Panc1 (cell line): ENCODE results near the gene LELP1. TPM values are rescaled to one million over a fixed set of nuclear protein-coding genes. Genes with fewer than 3 reads are reported as not detected.
A peak's percentile ranks its signal among the peaks of the same experiment; 100 is the strongest.

Experiments
- ATAC-seq: fragments of 200-7000 bp; cut with Tn5 transposase; 2 replicates; pipeline ENCODE4 v1.9.1; 2020; ENCODE audit warnings: mild to moderate bottlenecking, moderate library complexity
- BruUV-seq: library from RNA; stranded (reverse); fragments of 400-500 nt; replicated peaks from 2 replicates; lab custom pipeline; 2021; lab: Mats Ljungman, UMichigan
- CTCF ChIA-PET: fragments of 300-600 bp; sonication (Branson Sonifier 250); formaldehyde crosslinking; loops from one replicate; lab custom pipeline; 2022; ENCODE audit warnings: antibody characterized with exemption; lab: Charles Lee
- POLR2A ChIA-PET: fragments of 300-600 bp; sonication (Branson Sonifier 250); formaldehyde crosslinking; loops from one replicate; lab custom pipeline; 2022; ENCODE audit warnings: antibody characterized with exemption; lab: Charles Lee
- DNase-seq: peaks from one replicate; pipeline ENCODE4 v3.0.0-alpha.2; 2010; ENCODE audit warnings: low read depth, low spot score
- H3K27ac ChIP-seq: 2 replicates; pipeline ENCODE4 v1.5.1; 2011; ENCODE audit warnings: mild to moderate bottlenecking, low read length, inconsistent platforms
- H3K27me3 ChIP-seq: fragments of 200-500 bp; sonication (Bioruptor generic); 2 replicates; pipeline ENCODE4 v1.6.0; 2014; ENCODE audit warnings: low read length, inconsistent platforms; ENCODE audit not compliant: control insufficient read depth, insufficient read depth
- H3K36me3 ChIP-seq: fragments of 200-500 bp; sonication (Bioruptor generic); 2 replicates; pipeline ENCODE4 v1.5.1; 2014; ENCODE audit warnings: inconsistent platforms, mild to moderate bottlenecking, low read length, moderate library complexity; ENCODE audit not compliant: control insufficient read depth, insufficient read depth
- H3K4me1 ChIP-seq: 2 replicates; pipeline ENCODE4 v1.5.1; 2011; ENCODE audit warnings: inconsistent platforms, mild to moderate bottlenecking, low read length, moderate library complexity; ENCODE audit not compliant: control insufficient read depth, insufficient read depth
- H3K4me3 ChIP-seq, 2 experiments: 2 replicates each; pipeline ENCODE4 v1.5.1; 2011 to 2012; ENCODE audit warnings: low read depth in 2 of 2, low read length in 2 of 2, mild to moderate bottlenecking in 2 of 2, inconsistent platforms in 1 of 2, moderate library complexity in 1 of 2
- H3K9me3 ChIP-seq: fragments of 200-500 bp; sonication (Bioruptor generic); 2 replicates; pipeline ENCODE4 v1.5.1; 2014; ENCODE audit warnings: low read depth, mild to moderate bottlenecking, inconsistent platforms, low read length, moderate library complexity; ENCODE audit not compliant: control insufficient read depth, insufficient read depth
- CTCF ChIP-seq: fragments of 450-650 bp; IDR thresholded peaks from 2 replicates; pipeline ENCODE4 v1.5.1; 2017; ENCODE audit warnings: mild to moderate bottlenecking
- TCF7L2 ChIP-seq: IDR thresholded peaks from 2 replicates; pipeline ENCODE4 v1.6.1; 2011; ENCODE audit warnings: mild to moderate bottlenecking, low read depth, low read length, inconsistent platforms
- in situ Hi-C: cut with HindIII; loops from 2 replicates; pipeline ENCODE4 v1.10.0; 2016; ENCODE audit warnings: low sequenced_read_pairs, low pct_unique_long_range_greater_than_20kb
- intact Hi-C: fragments of 100-400 bp; cut with micrococcal nuclease; formaldehyde crosslinking; loops from one replicate; pipeline ENCODE4 v1.10.0; 2022; ENCODE audit not compliant: unreplicated experiment
- total RNA-seq: library from RNA; stranded (reverse); gene quantifications from one replicate; pipeline ENCODE4 v1.2.1, GENCODE V29; 2021; ENCODE audit not compliant: unreplicated experiment
- TF ChIP-seq, protein P1 (sequence below), 2 experiments: IDR thresholded peaks; 2 replicates each; pipeline ENCODE4 v1.6.1; 2011 to 2012; ENCODE audit warnings: low read depth in 2 of 2, control low read depth in 1 of 2, low read length in 1 of 2, mild to moderate bottlenecking in 1 of 2, moderate library complexity in 1 of 2; ENCODE audit not compliant: insufficient read depth in 1 of 2

The LELP1 gene
- total RNA-seq, 1 experiment from 2014 or later, result not detected

- no peak for TF ChIP-seq TCF7L2
- TF ChIP-seq CTCF, result peak; percentile 59
- H3K27ac ChIP-seq, result no peak overlapping the region
- in situ Hi-C loops (no loop called here), intact Hi-C loops (loop anchor here (5.0 kb wide), 1 partner anchor 273 kb away; no protein-coding TSS in a partner anchor)
- H3K9me3 ChIP-seq, result no peaks in the 10 kb centered on the region
- H3K27me3 ChIP-seq, result peaks cover 2% of the 10 kb centered on the region; the same call in 1 of the 2 replicates
- H3K4me1 ChIP-seq, result no peaks in the 10 kb centered on the region
- H3K36me3 ChIP-seq, result no peaks in the 10 kb centered on the region
- H3K4me3 ChIP-seq, result no peak overlapping the region
- no peak for DNase-seq
- ChIA-PET CTCF (no interaction called here), POLR2A (no interaction called here)
- no peak for ATAC-seq
- no TSS peak for BruUV-seq
Observed at GRCh38 chr1:153190373-153190772, 12.9 kb upstream of the LELP1 start.

GRCh38 chr1:153192697-153193096, 10.5 kb upstream of the LELP1 start:
- peaks cover 5% of the 10 kb centered on the region for H3K27me3 ChIP-seq
- intact Hi-C loops, result loop anchor here (2.0 to 5.0 kb wide), 2 partner anchors 275 to 322 kb away; no protein-coding TSS in a partner anchor
- H3K4me1 ChIP-seq, result no peaks in the 10 kb centered on the region
- ATAC-seq (peak; percentile 72), DNase-seq (no peak)
- ChIA-PET CTCF (interaction anchor here (0.6 to 1.2 kb wide), 6 partner anchors 45 to 322 kb away, joined by 3 to 11 read pairs (median 3); no protein-coding TSS in a partner anchor), POLR2A (no interaction called here)
- in situ Hi-C loops, result no loop called here
- no peak overlapping the region for H3K27ac ChIP-seq
- H3K4me3 ChIP-seq, result no peak overlapping the region
- no peaks in the 10 kb centered on the region for H3K9me3 ChIP-seq
- peak; percentile 73 for TF ChIP-seq CTCF
- TF ChIP-seq, protein P1, sequence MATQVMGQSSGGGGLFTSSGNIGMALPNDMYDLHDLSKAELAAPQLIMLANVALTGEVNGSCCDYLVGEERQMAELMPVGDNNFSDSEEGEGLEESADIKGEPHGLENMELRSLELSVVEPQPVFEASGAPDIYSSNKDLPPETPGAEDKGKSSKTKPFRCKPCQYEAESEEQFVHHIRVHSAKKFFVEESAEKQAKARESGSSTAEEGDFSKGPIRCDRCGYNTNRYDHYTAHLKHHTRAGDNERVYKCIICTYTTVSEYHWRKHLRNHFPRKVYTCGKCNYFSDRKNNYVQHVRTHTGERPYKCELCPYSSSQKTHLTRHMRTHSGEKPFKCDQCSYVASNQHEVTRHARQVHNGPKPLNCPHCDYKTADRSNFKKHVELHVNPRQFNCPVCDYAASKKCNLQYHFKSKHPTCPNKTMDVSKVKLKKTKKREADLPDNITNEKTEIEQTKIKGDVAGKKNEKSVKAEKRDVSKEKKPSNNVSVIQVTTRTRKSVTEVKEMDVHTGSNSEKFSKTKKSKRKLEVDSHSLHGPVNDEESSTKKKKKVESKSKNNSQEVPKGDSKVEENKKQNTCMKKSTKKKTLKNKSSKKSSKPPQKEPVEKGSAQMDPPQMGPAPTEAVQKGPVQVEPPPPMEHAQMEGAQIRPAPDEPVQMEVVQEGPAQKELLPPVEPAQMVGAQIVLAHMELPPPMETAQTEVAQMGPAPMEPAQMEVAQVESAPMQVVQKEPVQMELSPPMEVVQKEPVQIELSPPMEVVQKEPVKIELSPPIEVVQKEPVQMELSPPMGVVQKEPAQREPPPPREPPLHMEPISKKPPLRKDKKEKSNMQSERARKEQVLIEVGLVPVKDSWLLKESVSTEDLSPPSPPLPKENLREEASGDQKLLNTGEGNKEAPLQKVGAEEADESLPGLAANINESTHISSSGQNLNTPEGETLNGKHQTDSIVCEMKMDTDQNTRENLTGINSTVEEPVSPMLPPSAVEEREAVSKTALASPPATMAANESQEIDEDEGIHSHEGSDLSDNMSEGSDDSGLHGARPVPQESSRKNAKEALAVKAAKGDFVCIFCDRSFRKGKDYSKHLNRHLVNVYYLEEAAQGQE (IDR thresholded peaks at IDR 0.05; ENCODE audit: insufficient read depth in 1 of 2, low read depth in 2 of 2, low read length in 1 of 2), result no peak
- no TSS peak for BruUV-seq
- no peaks in the 10 kb centered on the region for H3K36me3 ChIP-seq
